Measurements from ENCODE around the gene FIZ1. TPM values are rescaled to one million over a fixed set of nuclear protein-coding genes. Genes with fewer than 3 reads are reported as not detected.
A peak's percentile ranks its signal among the peaks of the same experiment; 100 is the strongest.

The FIZ1 gene
- total and polyA plus RNA-seq, 4 donors, result 1.1 to 4.3 (median 2.3) TPM

- peaks cover 7 to 41% (median 32%) of the 10 kb centered on the region in 4 donors for H3K4me1 ChIP-seq (ENCODE audit: control insufficient read depth in 4 of 4, insufficient read depth in 4 of 4, low read length in 3 of 4)
- TF ChIP-seq YY1 (IDR thresholded peaks at IDR 0.05) (no peak), SP1 (IDR thresholded peaks at IDR 0.05) (peak; percentile 41)
- peaks cover 0 to 7% (median 2%) of the 10 kb centered on the region in 4 donors for H3K36me3 ChIP-seq (ENCODE audit: control insufficient read depth in 4 of 4, insufficient read depth in 3 of 4, low read depth in 1 of 4, low read length in 3 of 4)
- WGBS, result 15% methylated on average over 6 of the region's 6 CpGs
- peak overlapping the region; percentile 66 to 75 for H3K27ac ChIP-seq (ENCODE audit: low read depth in 1 of 2, low read length in 2 of 2)
- DNase-seq (ENCODE audit: low spot score), result no peak
- peak overlapping the region; percentile 23 to 95 (median 82) for H3K4me3 ChIP-seq (ENCODE audit: low read depth in 1 of 3, low read length in 3 of 3)
- H3K9me3 ChIP-seq (ENCODE audit: control insufficient read depth in 4 of 4, low read length in 3 of 4), result no peaks in the 10 kb centered on the region
- peak overlapping the region in 1 of 2 donors; percentile 59 for H3K9ac ChIP-seq (ENCODE audit: low read depth in 1 of 2, low read length in 2 of 2)
- no peaks in the 10 kb centered on the region for H3K27me3 ChIP-seq (ENCODE audit: control insufficient read depth in 4 of 4, insufficient read depth in 4 of 4, low read length in 3 of 4)
Measured at GRCh38 chr19:55581823-55582223, 17.5 kb downstream of the FIZ1 start.

GRCh38 chr19:55581145-55581822 lies 18.0 kb downstream of the FIZ1 start:
- DNase-seq (ENCODE audit: low spot score), result no peak
- no peak for TF ChIP-seq RXRA (IDR thresholded peaks at IDR 0.05)
- TF ChIP-seq SP1 (IDR thresholded peaks at IDR 0.05), result no peak
- TF ChIP-seq REST (IDR thresholded peaks at IDR 0.05), result peak; percentile 99
- no peak for TF ChIP-seq YY1 (IDR thresholded peaks at IDR 0.05)
- TF ChIP-seq EGR1 (IDR thresholded peaks at IDR 0.05; ENCODE audit: low read depth in 2 of 2), result no peak
- TF ChIP-seq GABPA (IDR thresholded peaks at IDR 0.05 in 1 of 2, conservative IDR thresholded peaks at IDR 0.05 in 1 of 2), result peak in 1 of 2 donors; percentile 10
- TF ChIP-seq HNF4G (IDR thresholded peaks at IDR 0.05), result no peak
- TF ChIP-seq JUND (IDR thresholded peaks at IDR 0.05), result no peak
- TF ChIP-seq HNF4A (conservative IDR thresholded peaks at IDR 0.05), result no peak
- TF ChIP-seq TAF1 (conservative IDR thresholded peaks at IDR 0.05), result no peak
- 25% methylated on average over 12 of the region's 12 CpGs for WGBS
- H3K27ac ChIP-seq (ENCODE audit: low read depth in 1 of 2, low read length in 2 of 2), result peak overlapping the region; percentile 68 to 75
- peak overlapping the region; percentile 71 to 95 (median 82) for H3K4me3 ChIP-seq (ENCODE audit: low read depth in 1 of 3, low read length in 3 of 3)
- no peaks in the 10 kb centered on the region for H3K9me3 ChIP-seq (ENCODE audit: control insufficient read depth in 4 of 4, low read length in 3 of 4)
- no peaks in the 10 kb centered on the region for H3K27me3 ChIP-seq (ENCODE audit: control insufficient read depth in 4 of 4, insufficient read depth in 4 of 4, low read length in 3 of 4)
- peaks cover 7 to 37% (median 29%) of the 10 kb centered on the region in 4 donors for H3K4me1 ChIP-seq (ENCODE audit: control insufficient read depth in 4 of 4, insufficient read depth in 4 of 4, low read length in 3 of 4)
- H3K36me3 ChIP-seq (ENCODE audit: control insufficient read depth in 4 of 4, insufficient read depth in 3 of 4, low read depth in 1 of 4, low read length in 3 of 4), result peaks cover 0 to 7% (median 2%) of the 10 kb centered on the region in 4 donors
- H3K9ac ChIP-seq (ENCODE audit: low read depth in 1 of 2, low read length in 2 of 2), result peak overlapping the region in 1 of 2 donors; percentile 24

GRCh38 chr19:55580628-55581144 lies 18.6 kb downstream of the FIZ1 start, which contains the start of gene ZNF579:
TSS of gene ZNF579 (minus strand) at chr19:55580848. CDS start at chr19:55579639, 1,209 bp downstream.
- no peak for TF ChIP-seq RXRA (IDR thresholded peaks at IDR 0.05)
- peak; percentile 7 for TF ChIP-seq SP1 (IDR thresholded peaks at IDR 0.05)
- TF ChIP-seq YY1 (IDR thresholded peaks at IDR 0.05), result peak; percentile 42
- no peak for TF ChIP-seq HNF4G (IDR thresholded peaks at IDR 0.05)
- TF ChIP-seq GABPA (IDR thresholded peaks at IDR 0.05 in 1 of 2, conservative IDR thresholded peaks at IDR 0.05 in 1 of 2), result peak; percentile 87 to 90
- Histone ChIP-seq H3K4me1 (ENCODE audit: control insufficient read depth in 4 of 4, insufficient read depth in 4 of 4, low read length in 3 of 4) (peaks cover 7 to 31% (median 25%) of the 10 kb centered on the region in 4 donors), H3K4me3 (ENCODE audit: low read depth in 1 of 3, low read length in 3 of 3) (peak within 1 kb of the TSS; percentile 71 to 95 (median 82)), H3K9ac (ENCODE audit: low read depth in 1 of 2, low read length in 2 of 2) (peak within 1 kb of the TSS; percentile 62 to 74), H3K36me3 (ENCODE audit: control insufficient read depth in 4 of 4, insufficient read depth in 3 of 4, low read depth in 1 of 4, low read length in 3 of 4) (peaks cover 0 to 7% (median 2%) of the 10 kb centered on the region in 4 donors), H3K9me3 (ENCODE audit: control insufficient read depth in 4 of 4, low read length in 3 of 4) (no peaks in the 10 kb centered on the region), H3K27ac (ENCODE audit: low read depth in 1 of 2, low read length in 2 of 2) (peak within 1 kb of the TSS; percentile 68 to 75), H3K27me3 (ENCODE audit: control insufficient read depth in 4 of 4, insufficient read depth in 4 of 4, low read length in 3 of 4) (no peaks in the 10 kb centered on the region)
- WGBS, result under 1% methylated on average over 24 of the region's 24 CpGs
- peak; percentile 76 for DNase-seq (ENCODE audit: low spot score)

Data from liver (tissue), 9 donors.